Renal cortex interstitium (tissue), 11 donors: ENCODE data around the gene CATSPERB. TPM values are rescaled to one million over a fixed set of nuclear protein-coding genes. Genes with fewer than 3 reads are reported as not detected.
"Not testable (repeated sequence)": the region's sequence is repeated elsewhere in the genome, so short reads cannot be mapped to it uniquely, and the experiment has no call there.

Experiments used
- DNase-seq, 11 donors: peaks; one replicate each; pipeline ENCODE4 v3.0.0-alpha.2; 2013; ENCODE audit warnings: low read depth in 9 of 11, low spot score in 4 of 11; ENCODE audit errors: extremely low read depth in 1 of 11
- polyA plus RNA-seq, 3 donors: library from polyadenylated mRNA; unstranded; fragments of 120-200 nt; gene quantifications; one replicate each; pipeline ENCODE4 v1.2.1, GENCODE V29; 2013; ENCODE audit not compliant: insufficient read length in 3 of 3

CATSPERB gene
- polyA plus RNA-seq, 3 donors = 0.63 to 1.1 (median 0.68) TPM

DNA sequence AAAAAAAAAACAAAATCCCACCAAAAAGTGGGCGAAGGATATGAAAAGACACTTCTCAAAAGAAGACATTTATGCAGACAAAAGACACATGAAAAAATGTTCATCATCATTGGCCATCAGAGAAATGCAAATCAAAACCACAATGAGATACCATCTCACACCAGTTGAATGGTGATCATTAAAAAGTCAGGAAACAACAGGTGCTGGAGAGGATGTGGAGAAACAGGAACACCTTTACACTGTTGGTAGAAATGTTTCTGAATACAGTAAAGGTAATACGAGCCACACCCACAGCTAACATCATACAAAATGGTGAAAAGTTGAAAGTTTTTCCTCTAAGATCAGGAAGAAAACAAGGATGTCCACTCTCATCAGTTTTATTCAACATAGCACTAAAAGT, 8.0 kb upstream of the CATSPERB start:
- DNase-seq = not testable (repeated sequence)

- no peak for DNase-seq
Observed at GRCh38 chr14:91737619-91738018, 5.7 kb upstream of the CATSPERB start.

- DNase-seq = no peak
Observed at GRCh38 chr14:91732859-91733477, 1.1 kb upstream of the CATSPERB start.

DNA sequence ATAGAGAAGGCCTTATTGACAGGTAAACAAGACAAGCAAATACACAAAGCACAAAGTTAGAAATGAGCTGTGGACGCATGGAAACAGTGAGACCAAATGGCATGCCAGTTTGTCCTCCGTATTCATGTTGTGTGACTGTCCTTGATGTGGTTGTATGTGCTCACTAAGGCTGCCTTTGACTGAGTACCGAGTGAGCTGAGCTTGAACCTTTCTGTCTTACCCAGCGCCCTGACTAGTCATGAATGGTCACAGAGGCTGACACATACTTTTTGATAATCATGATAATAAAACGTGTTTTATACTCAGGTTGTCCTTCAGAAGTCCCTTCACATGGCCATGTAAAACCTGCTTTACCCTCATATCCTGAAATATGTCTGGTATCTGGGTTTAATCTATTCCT, 553 bp upstream of the CATSPERB start:
- DNase-seq = no peak

GRCh38 chr14:91731018-91731417, 868 bp downstream of the CATSPERB start:
- DNase-seq = no peak

- no peak for DNase-seq
Observed at GRCh38 chr14:91729756-91730155, 2.1 kb downstream of the CATSPERB start.

- no peak for DNase-seq
Observed at GRCh38 chr14:91728616-91729183, 3.2 kb downstream of the CATSPERB start.

DNA sequence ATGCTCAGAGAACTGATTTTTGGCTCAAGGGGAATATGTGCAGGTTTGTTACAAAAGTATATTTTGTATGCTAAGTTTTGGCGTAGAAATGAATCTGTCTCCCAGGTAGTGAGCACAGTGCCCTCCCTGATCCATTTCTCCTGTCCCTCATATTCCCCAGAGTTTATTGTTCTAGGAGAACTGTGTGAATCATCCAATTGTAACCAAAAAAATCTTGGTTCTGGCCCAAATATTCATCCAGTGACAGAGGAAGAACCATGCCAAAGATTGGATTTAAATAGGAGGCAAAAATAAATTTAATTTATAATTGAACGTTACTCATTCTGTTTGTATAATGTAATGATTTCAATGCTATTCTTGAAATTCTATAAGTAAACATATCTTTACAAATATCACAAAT, 4.8 kb downstream of the CATSPERB start:
- no peak for DNase-seq

DNA sequence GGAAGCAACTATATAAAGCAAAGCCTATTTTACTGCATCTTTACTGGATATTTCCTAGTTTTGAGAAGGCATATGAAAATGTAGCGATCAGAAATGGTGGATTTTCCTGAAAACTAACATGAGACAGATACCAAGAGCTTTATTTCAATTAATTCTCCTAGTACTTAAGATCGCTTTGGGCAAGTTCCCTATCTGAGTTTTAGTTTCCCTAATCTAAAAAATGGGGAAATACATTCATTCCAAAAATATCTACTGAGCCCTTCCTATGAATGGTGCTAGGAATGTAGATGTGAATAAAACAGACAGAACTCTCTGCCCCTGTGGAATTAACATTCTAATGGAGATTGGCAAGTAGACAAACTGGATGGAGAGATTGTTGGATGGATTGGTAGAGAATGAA, 8.4 kb downstream of the CATSPERB start:
- DNase-seq = no peak

- no peak for DNase-seq
Observed at GRCh38 chr14:91722386-91722785, 9.5 kb downstream of the CATSPERB start.

DNA sequence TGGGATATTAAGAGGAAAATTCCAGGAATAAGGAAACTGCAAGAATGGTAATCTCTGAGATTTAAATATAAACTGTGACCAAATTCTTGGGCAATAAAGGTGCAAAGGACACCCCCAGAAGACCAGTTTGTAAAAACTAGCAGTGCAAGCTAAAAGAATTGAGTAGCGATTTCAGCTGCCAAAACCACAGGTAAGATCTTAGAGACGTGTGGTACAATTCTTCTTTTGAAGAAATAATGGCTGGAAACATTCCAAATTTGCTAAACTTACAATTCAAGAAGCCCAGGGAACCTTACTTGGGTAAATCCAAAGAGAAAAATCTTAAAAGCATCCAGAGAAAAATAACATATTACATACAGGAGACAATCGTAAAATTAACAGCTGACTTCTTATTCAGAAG, 12.0 kb downstream of the CATSPERB start:
- no peak for DNase-seq

- DNase-seq = no peak
Observed at GRCh38 chr14:91716999-91717398, 14.9 kb downstream of the CATSPERB start.

DNA sequence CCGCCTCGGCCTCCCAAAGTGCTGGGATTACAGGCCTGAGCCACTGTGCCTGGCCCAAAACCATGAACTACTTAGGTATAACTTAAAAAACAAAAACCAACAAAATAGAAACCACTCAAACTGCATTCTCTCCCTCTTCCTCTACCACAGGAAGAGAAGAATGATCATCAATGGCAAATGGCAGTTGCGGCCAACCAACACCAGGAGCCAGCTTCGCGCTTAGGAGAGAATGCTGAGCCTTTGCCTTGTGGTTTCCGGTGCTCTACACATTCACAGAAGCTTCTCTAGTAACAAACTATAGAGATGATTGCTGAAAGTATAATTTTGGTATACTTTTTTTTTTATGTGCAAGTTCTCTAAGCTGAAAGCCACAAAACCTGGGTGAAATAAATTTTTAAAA, 17.1 kb downstream of the CATSPERB start:
- DNase-seq = no peak

- no peak for DNase-seq
Observed at GRCh38 chr14:91708795-91709194, 23.1 kb downstream of the CATSPERB start.

- DNase-seq = no peak
Observed at GRCh38 chr14:91706996-91707395, 24.9 kb downstream of the CATSPERB start.

- no peak for DNase-seq
Observed at GRCh38 chr14:91694643-91695042, 37.2 kb downstream of the CATSPERB start.

- DNase-seq = no peak
Observed at GRCh38 chr14:91693346-91693745, 38.5 kb downstream of the CATSPERB start.

GRCh38 chr14:91692075-91692474, 39.8 kb downstream of the CATSPERB start:
- no peak for DNase-seq

- no peak for DNase-seq
Observed at GRCh38 chr14:91689608-91690007, 42.3 kb downstream of the CATSPERB start.

- DNase-seq = not testable (repeated sequence)
Observed at GRCh38 chr14:91687436-91687835, 44.5 kb downstream of the CATSPERB start.

DNA sequence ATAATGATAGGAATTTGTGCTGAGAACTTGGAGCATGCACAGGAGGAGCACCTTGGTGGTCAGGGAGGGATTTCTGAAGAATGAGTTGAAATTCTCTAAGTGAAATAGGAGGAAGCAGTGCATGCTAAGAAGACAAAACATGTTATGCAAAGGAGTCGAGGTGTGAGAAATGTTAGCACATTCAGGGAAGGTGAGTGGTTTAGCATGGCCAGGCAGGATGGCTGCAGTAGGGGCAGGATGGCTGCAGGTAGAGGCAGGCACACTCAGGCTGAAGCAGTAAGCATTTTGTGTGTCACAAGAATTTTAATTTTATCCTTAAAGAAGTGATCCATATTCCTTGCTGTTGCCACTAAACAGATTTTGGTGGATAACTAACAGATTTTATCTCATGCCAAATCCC, 46.3 kb downstream of the CATSPERB start:
- DNase-seq = no peak
